G401.6 (cell line): ENCODE data around the gene PARD3.
"Not testable (repeated sequence)": the region's sequence is repeated elsewhere in the genome, so short reads cannot be mapped to it uniquely, and the experiment has no call there.

Source experiments
- FAIRE-seq: peaks from 2 replicates; lab custom pipeline; 2012; peaks lifted over from hg19 to GRCh38; lab: Jason Lieb, UNC

PARD3 gene

DNA sequence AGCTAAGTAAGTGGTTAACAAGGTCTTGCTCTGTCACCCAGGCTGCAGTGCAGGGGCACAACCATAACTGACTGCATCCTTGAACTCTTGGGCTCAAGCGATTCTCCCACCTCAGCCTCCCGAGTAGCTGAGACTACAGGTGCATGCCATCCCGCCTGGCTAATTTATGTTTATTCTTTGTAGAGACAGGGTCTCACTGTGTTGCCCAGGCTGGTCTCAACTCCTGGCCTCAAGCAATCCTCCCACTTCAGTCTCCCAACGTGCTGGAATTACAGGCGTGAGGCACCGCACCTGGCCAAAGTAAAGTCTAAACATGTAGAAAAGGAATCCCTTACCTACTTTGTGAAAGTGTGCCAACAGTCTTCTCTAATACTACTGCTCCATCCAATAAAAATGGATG lies 17.9 kb downstream of the PARD3 start:
- FAIRE-seq, result no peak

- no peak for FAIRE-seq
Observed at GRCh38 chr10:34796133-34796532, 19.0 kb downstream of the PARD3 start.

GRCh38 chr10:34795334-34795733 lies 19.8 kb downstream of the PARD3 start:
- FAIRE-seq, result no peak

DNA sequence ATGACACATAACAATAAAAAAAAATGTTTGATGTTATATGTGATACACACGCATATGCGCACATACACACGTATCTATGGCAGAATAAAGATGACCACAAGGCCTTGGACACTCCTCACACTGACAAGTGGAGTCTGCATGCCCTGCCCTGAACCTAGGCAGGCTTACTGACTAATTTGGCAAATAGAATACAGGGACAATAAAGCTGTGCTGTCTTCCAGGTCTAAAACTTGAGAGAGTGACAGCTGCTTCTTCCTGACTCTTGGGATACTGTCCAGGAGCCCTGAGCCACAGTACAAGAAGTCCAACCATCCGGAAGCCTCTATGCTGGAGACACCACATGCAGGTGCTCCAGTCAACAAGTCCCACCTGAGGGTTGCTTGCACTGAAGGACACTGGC lies 20.3 kb downstream of the PARD3 start:
- FAIRE-seq, result no peak

DNA sequence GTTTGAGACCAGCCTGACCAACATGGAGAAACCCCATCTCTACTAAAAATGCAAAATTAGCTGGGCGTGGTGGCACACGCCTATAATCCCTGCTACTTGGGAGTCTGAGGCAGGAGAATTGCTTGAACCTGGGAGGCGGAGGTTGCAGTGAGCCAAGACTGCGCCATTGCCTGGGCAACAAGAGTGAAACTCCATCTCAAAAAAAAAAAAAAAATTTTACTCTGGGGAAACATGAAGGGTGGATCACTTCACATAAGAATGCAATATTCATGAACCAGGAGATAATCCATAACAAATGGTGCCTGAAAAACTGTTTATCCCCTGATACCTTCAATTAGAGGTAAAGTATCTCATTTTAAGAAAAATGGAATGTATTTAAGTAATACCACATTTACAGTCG lies 21.5 kb downstream of the PARD3 start:
- FAIRE-seq, result not testable (repeated sequence)

DNA sequence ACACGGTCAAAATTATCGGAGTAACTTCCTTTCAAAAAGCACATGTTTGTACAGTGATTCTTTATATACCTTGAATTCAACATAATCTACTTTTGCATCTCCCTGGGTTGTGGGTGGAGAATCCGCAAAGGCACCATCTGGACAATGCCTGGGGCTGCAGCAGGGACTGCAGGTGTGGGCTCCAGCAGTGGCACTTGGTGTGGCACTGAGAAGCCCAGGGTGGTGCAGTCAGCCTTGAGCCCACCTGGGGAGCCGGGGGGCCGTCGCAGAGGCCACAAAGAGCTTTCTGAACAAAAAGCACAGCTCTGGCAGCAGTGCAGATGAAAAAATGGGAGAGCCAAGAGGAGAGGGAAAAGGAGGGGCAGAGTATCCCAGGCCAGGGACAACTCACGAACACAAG lies 22.2 kb downstream of the PARD3 start:
- no peak for FAIRE-seq

- FAIRE-seq, result no peak
Observed at GRCh38 chr10:34791947-34792346, 23.1 kb downstream of the PARD3 start.

DNA sequence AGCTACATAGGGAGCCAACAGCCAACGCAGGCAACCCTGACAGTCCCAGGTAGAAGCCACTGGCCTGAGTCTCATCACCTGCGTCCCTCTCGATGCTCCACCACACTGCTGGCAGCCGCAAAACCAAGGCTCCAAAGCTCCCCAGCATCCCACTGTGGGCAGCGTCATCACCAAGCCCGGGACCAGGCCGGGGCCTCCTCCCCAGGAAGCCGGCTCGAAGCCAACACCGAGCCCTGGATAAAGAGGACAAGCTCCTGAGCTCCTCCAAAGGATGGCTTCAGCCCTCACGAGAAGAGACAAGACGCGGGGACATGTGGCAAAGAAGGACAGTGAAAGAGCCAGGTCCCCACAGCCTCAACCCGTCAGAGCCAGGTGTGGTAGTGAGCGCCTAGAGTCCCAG lies 23.9 kb downstream of the PARD3 start:
- no peak for FAIRE-seq

DNA sequence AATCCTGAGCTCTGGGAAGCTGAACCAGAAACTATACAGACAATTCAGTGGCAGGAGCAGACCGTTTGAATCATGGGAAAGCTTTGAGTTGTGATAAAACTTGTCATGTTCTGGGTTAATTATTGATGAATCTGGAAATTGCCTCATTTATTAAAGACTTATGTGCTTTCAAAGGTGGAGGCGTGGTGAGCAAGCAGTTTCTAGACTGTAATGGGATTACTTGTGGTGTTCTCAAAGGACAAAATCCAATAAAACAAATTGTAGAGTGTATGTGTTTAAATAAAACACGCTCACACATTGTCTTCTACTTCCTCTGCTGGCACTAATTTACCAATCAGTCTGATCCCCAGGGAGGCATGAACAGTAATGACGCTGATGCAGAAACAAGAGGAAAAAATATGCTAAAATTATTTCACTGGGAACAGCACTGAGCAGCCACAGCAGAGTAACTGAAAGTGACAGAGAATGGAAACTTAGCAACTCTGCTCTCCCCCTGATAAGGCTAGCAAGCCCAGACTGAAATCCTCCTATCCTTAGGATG lies 25.1 kb downstream of the PARD3 start:
- FAIRE-seq, result no peak

GRCh38 chr10:34786464-34786863 lies 28.6 kb downstream of the PARD3 start:
- FAIRE-seq, result no peak

DNA sequence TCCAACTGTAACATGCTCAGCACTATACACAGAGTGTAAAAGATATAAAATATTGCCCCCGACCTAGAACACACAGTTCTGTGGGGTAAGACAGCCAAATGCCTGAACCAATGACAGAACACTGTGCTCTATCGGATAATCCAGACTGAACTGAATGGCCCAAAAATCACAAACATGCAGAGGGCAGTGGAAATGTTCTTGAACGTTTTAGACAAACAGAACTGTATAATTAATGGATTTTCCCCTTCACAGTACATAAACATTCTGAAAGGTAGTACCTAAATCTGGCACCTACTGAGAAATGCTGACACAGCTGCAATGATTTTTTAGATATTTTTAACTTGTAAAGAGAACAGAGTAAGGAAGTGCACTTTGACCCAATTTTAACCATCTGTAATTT lies 33.4 kb downstream of the PARD3 start:
- no peak for FAIRE-seq

DNA sequence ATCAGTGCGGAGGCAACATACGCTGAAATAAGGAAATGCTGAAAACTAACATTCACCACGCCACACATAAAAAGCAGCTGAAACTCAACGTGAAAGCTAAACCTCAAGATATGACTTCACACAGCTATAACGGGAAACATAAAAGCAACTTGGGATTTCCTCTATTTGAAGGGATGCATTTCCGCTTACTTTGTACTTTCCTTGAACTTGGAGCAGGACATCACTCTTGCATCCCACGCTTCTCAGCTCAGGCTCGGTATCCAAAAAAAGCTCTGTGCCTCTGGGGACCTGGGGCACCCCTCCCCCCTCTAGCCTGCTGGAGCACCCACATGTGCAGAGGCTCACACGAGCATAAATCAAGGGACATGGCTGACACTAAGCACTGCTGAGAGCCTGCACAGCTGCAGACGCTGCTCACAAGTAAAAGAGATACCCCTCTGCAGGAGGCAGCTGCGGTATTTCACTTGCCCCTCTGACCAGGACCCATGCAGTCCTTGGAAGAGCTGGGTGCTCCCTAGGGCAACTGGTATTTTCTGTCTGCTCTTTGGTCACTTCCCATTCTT lies 34.2 kb downstream of the PARD3 start:
- FAIRE-seq, result no peak

GRCh38 chr10:34778237-34778636 lies 36.9 kb downstream of the PARD3 start:
- no peak for FAIRE-seq

DNA sequence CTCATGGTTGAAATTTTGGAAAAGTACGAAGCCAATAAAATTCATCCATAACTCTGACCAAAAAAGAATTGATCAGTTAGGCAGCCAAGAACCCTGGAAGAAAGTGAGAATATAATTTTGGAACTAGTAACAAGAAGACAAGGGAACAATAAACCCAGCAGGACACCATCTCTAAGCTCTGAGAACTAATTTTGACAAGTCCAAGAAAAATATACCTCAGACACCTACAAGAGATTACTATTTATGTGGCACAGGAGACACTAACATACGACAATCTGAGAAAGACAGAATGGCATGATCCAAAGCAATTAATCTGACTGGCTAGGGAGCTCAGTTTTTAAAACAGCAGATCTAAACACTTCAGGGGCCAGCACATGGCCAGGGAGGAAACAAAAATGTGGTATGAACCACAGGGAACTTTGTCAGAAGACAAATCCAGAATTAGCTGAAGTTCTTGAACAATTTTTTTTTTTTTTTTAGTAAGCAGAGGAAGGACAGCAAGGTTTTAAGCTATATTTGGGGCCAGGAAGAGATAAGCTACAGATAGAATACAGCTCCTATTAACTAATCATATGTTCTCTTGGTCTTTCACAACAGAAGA lies 38.9 kb downstream of the PARD3 start:
- FAIRE-seq, result no peak

DNA sequence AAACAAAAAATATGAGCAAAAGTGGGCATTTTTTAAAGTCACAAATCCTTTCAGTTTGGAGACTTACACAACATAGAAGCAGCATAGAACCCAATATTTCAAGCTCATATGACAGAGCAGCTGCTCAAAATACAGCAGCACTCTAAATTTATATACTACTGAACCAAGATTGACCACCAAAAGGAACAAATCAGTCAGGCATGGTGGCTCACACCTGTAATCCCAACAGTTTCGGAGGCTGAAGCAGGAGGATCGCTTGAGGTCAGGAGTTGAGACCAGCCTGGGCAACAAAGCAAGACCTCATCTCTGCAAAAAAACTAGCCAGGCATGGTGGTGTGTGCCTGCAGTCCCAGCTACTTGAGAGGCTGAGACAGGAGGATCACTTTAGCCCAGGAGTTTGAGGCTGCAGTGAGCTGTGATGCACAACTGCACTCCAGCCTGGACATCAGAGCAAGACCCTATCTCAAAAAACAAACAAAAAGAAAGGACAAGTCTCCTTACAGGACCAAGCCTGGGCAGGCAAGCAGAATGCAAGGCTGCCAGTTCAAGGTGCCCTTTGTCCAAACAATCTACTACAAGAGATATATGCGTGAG lies 40.0 kb downstream of the PARD3 start:
- no peak for FAIRE-seq

DNA sequence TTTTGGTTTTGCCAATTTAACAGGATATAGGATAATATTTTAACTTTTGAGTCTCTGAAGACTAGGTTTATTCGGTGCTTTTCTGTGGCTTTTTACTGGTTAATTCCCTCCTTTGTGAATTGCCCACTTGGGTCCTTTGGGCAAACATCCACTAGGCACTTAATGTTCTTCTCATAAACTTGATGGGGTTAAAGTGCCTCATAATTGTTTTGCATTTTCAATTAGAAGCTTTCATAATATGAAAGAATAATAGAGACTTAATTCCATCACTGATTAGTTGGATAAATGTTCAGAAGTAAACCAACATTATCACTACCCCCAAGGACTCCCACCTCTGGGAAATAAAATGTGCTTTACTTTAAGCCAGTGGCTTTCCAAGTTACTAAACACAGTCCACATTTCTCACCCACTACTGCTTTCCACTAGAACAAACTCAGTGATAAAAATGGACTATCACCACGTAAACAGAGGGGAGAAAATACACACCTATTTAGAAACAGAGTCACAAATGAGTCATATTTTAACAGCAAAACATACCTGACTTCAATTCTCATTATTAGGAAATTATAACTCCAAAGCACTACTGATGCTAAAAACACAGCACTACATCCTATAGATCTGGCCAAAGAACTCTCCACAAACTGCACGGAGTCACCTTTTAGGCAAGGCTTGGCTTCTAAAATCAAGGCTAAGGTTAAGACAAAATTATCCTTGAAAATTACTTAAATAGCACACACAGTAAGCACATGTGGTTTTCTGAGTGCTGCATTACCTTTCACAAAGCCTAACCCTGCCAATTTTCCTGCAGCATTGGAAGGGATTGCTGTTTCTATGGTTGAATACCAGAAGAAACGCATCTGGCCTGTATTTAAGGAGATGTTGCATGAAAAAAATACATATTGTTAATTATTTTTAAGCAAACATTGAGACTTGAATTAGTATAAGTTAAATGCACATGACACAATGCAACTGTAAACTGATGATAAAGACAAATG lies 41.2 kb downstream of the PARD3 start:
- no peak for FAIRE-seq

DNA sequence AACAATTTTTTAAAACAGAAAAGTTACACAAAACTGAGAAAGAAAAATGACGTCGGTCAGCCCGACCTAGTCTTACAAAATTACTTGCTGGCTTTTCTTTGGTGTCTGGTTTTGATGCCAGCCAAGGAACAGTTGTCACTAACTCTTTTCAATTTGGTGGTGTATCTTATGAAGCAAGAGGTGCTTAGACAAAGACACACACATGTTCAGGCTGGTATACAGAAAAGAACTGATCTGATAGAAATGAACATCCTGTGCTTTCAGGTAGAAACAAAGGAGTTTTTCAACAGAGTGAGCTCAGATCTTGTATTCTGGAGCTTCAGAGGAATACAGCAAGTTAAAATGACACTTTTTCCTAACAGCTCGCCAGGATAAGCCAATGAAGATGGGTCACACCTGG lies 43.6 kb downstream of the PARD3 start:
- no peak for FAIRE-seq

GRCh38 chr10:34771106-34771505 lies 44.0 kb downstream of the PARD3 start:
- FAIRE-seq, result no peak

DNA sequence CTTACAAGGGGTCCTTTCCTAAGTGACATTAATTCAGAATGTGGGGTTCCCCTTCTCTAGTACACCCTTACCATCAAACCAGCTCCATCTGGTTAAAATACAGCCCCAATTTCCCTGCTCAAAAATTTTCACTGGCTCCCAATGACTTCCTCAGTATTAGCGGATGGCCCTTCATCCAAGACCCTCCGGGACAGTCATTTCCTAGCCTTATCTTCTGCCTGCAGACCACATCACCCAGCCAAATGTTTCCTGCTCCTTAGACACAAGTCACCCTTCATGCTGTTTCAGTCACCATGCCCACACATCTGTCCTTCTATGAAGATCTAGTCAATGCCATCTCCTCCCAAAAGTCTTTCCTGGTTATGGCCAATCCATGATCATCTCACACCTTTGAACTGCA lies 45.2 kb downstream of the PARD3 start:
- FAIRE-seq, result no peak

DNA sequence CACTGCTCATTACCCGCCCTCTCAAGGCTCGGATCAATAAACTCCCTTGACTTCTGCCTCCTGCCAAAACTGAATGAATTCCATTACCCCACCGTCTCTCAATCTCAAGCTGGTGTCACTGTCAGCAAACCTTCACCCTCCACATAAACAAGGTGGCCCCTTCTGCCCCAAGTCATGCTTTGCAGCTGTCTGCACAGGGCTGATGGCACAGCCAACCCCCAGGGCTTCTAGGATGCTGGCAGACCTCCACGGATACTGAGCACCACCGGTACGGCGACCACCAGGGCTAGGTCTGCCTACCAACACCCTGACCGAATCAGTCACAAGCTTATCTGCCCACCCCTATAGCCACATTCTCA lies 46.1 kb downstream of the PARD3 start:
- FAIRE-seq, result no peak

DNA sequence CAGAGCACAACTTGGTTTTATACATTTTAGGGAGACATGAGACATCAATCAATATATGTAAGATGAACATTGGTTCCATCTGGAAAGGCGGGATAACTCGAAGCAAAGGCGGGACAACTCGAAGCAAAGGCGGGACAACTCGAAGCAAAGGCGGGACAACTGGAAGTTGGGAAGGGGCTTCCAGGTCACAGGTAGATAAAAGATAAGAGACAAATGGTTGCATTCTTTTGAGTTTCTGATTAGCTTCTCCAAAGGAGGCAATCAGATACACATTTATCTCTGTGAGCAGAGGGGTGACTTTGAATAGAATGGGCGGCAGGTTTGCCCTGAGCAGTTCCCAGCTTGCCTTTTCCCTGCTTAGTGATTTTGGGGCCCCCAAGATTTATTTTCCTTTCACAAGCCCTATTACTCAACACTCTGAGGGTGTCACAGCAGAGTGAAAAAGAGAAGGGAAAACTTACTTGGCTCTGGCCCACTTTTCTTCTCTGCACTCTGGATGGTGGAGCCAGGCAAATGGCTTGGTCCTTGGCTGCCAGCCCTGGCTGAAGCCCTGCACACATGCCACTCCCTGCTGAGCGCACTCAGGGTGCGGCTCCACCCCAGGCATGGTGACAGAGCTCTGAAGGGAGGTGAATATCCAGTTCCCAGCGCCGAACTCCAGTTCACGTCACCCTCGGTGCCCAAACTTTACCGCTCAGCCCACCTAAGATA lies 46.7 kb downstream of the PARD3 start:
- no peak for FAIRE-seq

DNA sequence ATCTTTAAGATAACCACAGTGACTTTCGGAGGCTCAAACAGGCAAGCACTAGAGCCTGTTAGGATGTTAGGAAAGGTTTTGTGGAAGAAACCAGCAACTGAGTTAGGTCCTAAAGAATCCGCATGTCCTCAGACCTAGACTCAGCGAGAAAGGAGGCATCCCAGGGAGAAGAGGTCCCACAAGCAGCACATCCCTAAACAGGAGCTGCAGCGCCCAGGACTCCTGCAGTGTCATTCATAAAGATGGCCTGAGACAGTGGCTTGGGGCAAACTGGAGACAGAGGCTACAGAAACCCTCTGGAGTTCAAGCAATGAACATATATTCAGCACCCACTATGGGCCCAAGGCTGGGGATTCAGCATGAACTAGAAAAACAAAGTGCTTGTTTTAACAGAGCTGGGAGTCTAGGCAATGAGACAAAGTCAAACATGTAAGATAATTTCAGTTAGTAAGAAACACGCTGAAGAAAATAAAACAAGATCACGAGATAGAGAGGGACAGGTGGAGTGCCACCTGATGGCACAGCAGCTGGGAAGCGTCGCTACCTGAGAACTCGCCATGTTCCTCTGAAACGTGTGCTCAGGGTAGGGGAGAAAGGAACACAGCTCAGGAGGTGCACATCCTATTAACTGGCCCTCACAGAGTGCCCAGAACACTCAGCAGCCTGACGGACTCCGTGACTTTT lies 48.1 kb downstream of the PARD3 start:
- FAIRE-seq, result no peak
